AG04450 (cell line): ENCODE measurements around the gene ZNF689. TPM values are rescaled to one million over a fixed set of nuclear protein-coding genes. Genes with fewer than 3 reads are reported as not detected.

Experiments
- CTCF ChIA-PET: fragments of 300-600, 350-600 bp; formaldehyde crosslinking; extraction: SDS; loops from one replicate; lab custom pipeline; 2022; ENCODE audit warnings: antibody characterized with exemption, inconsistent platforms; lab: Charles Lee
- POLR2A ChIA-PET: fragments of 350-600 bp; formaldehyde crosslinking; extraction: SDS; loops from one replicate; lab custom pipeline; 2021; ENCODE audit warnings: antibody characterized with exemption, inconsistent platforms; lab: Yijun Ruan, JAX
- DNase-seq: peaks from one replicate; pipeline ENCODE4 v3.0.0-alpha.2; 2011; ENCODE audit warnings: low read depth, low spot score
- H3K27ac ChIP-seq: one replicate; pipeline ENCODE4 v1.5.1; 2012; ENCODE audit warnings: low read depth, low read length, control low read depth
- H3K27me3 ChIP-seq: one replicate; pipeline ENCODE4 v1.6.0; 2012; ENCODE audit warnings: low read length; ENCODE audit not compliant: control insufficient read depth, insufficient read depth
- H3K4me3 ChIP-seq: 2 replicates; pipeline ENCODE4 v1.5.1; 2011; ENCODE audit warnings: mild to moderate bottlenecking, low read depth, low read length, control low read depth
- H3K9me3 ChIP-seq: 2 replicates; pipeline ENCODE4 v1.5.1; 2012; ENCODE audit warnings: low read length; ENCODE audit not compliant: control insufficient read depth, insufficient read depth
- CTCF ChIP-seq: IDR thresholded peaks from 2 replicates; pipeline ENCODE4 v1.5.1; 2011; ENCODE audit warnings: low read depth, low read length, control low read depth, inconsistent platforms
- polyA plus RNA-seq: library from polyadenylated mRNA; depleted of rRNA; stranded (reverse); fragments of >200 nt; gene quantifications from 2 replicates; pipeline ENCODE4 v1.2.3, GENCODE V29; 2011

ZNF689 gene
- polyA plus RNA-seq, 1 experiment, result 4.2 TPM

- DNase-seq, result no peak
- H3K9me3 ChIP-seq, result peaks cover 14% of the 10 kb centered on the region
- ChIA-PET CTCF (interaction anchor here (0.6 to 1.4 kb wide), 2 partner anchors 175 to 191 kb away, joined by 3 to 4 read pairs; no protein-coding TSS in a partner anchor), POLR2A (no interaction called here)
- H3K4me3 ChIP-seq, result no peak overlapping the region
- no peak for TF ChIP-seq CTCF
- H3K27me3 ChIP-seq, result peaks cover 24% of the 10 kb centered on the region
- no peak overlapping the region for H3K27ac ChIP-seq
Observed at GRCh38 chr16:30623536-30624283, 13.5 kb upstream of the ZNF689 start.

GRCh38 chr16:30622455-30623032 lies 12.4 kb upstream of the ZNF689 start:
- Histone ChIP-seq H3K4me3 (no peak overlapping the region), H3K9me3 (peaks cover 14% of the 10 kb centered on the region), H3K27me3 (peaks cover 24% of the 10 kb centered on the region), H3K27ac (no peak overlapping the region)
- CTCF ChIA-PET, result interaction anchor here (1.4 kb wide), 1 partner anchor 173 kb away, joined by 4 read pairs; no protein-coding TSS in a partner anchor
- POLR2A ChIA-PET, result interaction anchor here (0.6 to 0.7 kb wide), 2 partner anchors 10 to 137 kb away, joined by 3 to 5 read pairs; no protein-coding TSS in a partner anchor
- no peak for TF ChIP-seq CTCF
- no peak for DNase-seq

- DNase-seq, result no peak
- H3K27me3 ChIP-seq, result peaks cover 24% of the 10 kb centered on the region
- peaks cover 14% of the 10 kb centered on the region for H3K9me3 ChIP-seq
- no peak for TF ChIP-seq CTCF
- ChIA-PET POLR2A (no interaction called here), CTCF (interaction anchor here (1.4 kb wide), 1 partner anchor 173 kb away, joined by 4 read pairs; no protein-coding TSS in a partner anchor)
- H3K27ac ChIP-seq, result no peak overlapping the region
- no peak overlapping the region for H3K4me3 ChIP-seq
Observed at GRCh38 chr16:30621765-30622164, 11.6 kb upstream of the ZNF689 start.

GRCh38 chr16:30620169-30620568 lies 10.0 kb upstream of the ZNF689 start:
- H3K27ac ChIP-seq, result no peak overlapping the region
- CTCF ChIA-PET, result interaction anchor here (1.7 kb wide), 1 partner anchor 22 kb away, joined by 3 read pairs; no protein-coding TSS in a partner anchor
- H3K4me3 ChIP-seq, result no peak overlapping the region
- POLR2A ChIA-PET, result interaction anchor here (0.6 kb wide), 1 partner anchor 14 kb away, joined by 3 read pairs; no protein-coding TSS in a partner anchor
- H3K9me3 ChIP-seq, result peaks cover 22% of the 10 kb centered on the region
- no peak for TF ChIP-seq CTCF
- H3K27me3 ChIP-seq, result peaks cover 24% of the 10 kb centered on the region
- no peak for DNase-seq

GRCh38 chr16:30619638-30620037 lies 9.4 kb upstream of the ZNF689 start:
- no peak for DNase-seq
- ChIA-PET POLR2A (no interaction called here), CTCF (interaction anchor here (1.7 kb wide), 1 partner anchor 21 kb away, joined by 3 read pairs; no protein-coding TSS in a partner anchor)
- Histone ChIP-seq H3K4me3 (no peak overlapping the region), H3K9me3 (peaks cover 19% of the 10 kb centered on the region), H3K27me3 (peaks cover 24% of the 10 kb centered on the region), H3K27ac (no peak overlapping the region)
- TF ChIP-seq CTCF, result no peak
